ENCODE data around the gene LMAN1. TPM values are rescaled to one million over a fixed set of nuclear protein-coding genes. Genes with fewer than 3 reads are reported as not detected.

LMAN1 gene
- total RNA-seq, 2 donors from 2014 or later, result 91.0 to 112 TPM

- intact Hi-C loops (cut with DNase I), result no loop called here
- no peaks in the 10 kb centered on the region for H3K4me1 ChIP-seq (replicated peaks)
- no peak overlapping the region for H3K27ac ChIP-seq
- no peak overlapping the region for H3K4me3 ChIP-seq
- no peak for DNase-seq (ENCODE audit: low spot score)
- no peaks in the 10 kb centered on the region for H3K9me3 ChIP-seq
- no peak for TF ChIP-seq POLR2A (IDR thresholded peaks at IDR 0.05)
- no peak for TF ChIP-seq POLR2AphosphoS5 (IDR thresholded peaks at IDR 0.05)
- no peak for TF ChIP-seq CTCF (IDR thresholded peaks at IDR 0.05)
- peaks cover 4% of the 10 kb centered on the region for H3K27me3 ChIP-seq (replicated peaks; ENCODE audit: insufficient read depth)
- H3K36me3 ChIP-seq, result no peaks in the 10 kb centered on the region
- WGBS, result 87% methylated on average over 2 of the region's 2 CpGs
These were observed 56.1 kb downstream of the LMAN1 start for GRCh38 chr18:59303006-59303405.

- TF ChIP-seq POLR2A (IDR thresholded peaks at IDR 0.05) (no peak), CTCF (IDR thresholded peaks at IDR 0.05) (no peak), POLR2AphosphoS5 (IDR thresholded peaks at IDR 0.05) (no peak)
- peaks cover 4% of the 10 kb centered on the region for H3K27me3 ChIP-seq (replicated peaks; ENCODE audit: insufficient read depth)
- no peaks in the 10 kb centered on the region for H3K36me3 ChIP-seq
- no peak for DNase-seq (ENCODE audit: low spot score)
- no peak overlapping the region for H3K27ac ChIP-seq
- H3K4me1 ChIP-seq (replicated peaks), result no peaks in the 10 kb centered on the region
- intact Hi-C loops (cut with DNase I), result no loop called here
- WGBS, result 77% methylated on average over 4 of the region's 4 CpGs
- H3K9me3 ChIP-seq, result no peaks in the 10 kb centered on the region
- H3K4me3 ChIP-seq, result no peak overlapping the region
These were observed 57.1 kb downstream of the LMAN1 start for GRCh38 chr18:59301929-59302328.

- intact Hi-C loops (cut with DNase I), result no loop called here
- Histone ChIP-seq H3K4me3 (no peak overlapping the region), H3K9me3 (no peaks in the 10 kb centered on the region), H3K4me1 (replicated peaks) (no peaks in the 10 kb centered on the region), H3K27me3 (replicated peaks; ENCODE audit: insufficient read depth) (peaks cover 4% of the 10 kb centered on the region), H3K36me3 (no peaks in the 10 kb centered on the region), H3K27ac (no peak overlapping the region)
- TF ChIP-seq CTCF (IDR thresholded peaks at IDR 0.05) (no peak), POLR2AphosphoS5 (IDR thresholded peaks at IDR 0.05) (no peak), POLR2A (IDR thresholded peaks at IDR 0.05) (no peak)
- 57% methylated on average over 3 of the region's 3 CpGs for WGBS
- DNase-seq (ENCODE audit: low spot score), result no peak
These were observed 58.3 kb downstream of the LMAN1 start for GRCh38 chr18:59300676-59301285.

GRCh38 chr18:59298871-59299270, 60.2 kb downstream of the LMAN1 start:
- Histone ChIP-seq H3K36me3 (no peaks in the 10 kb centered on the region), H3K4me1 (replicated peaks) (no peaks in the 10 kb centered on the region), H3K27ac (no peak overlapping the region), H3K4me3 (no peak overlapping the region), H3K27me3 (replicated peaks; ENCODE audit: insufficient read depth) (peaks cover 4% of the 10 kb centered on the region), H3K9me3 (no peaks in the 10 kb centered on the region)
- no peak for TF ChIP-seq CTCF (IDR thresholded peaks at IDR 0.05)
- no peak for TF ChIP-seq POLR2AphosphoS5 (IDR thresholded peaks at IDR 0.05)
- TF ChIP-seq POLR2A (IDR thresholded peaks at IDR 0.05), result no peak
- intact Hi-C loops (cut with DNase I), result no loop called here
- 66% methylated on average over 8 of the region's 8 CpGs for WGBS
- no peak for DNase-seq (ENCODE audit: low spot score)

- Histone ChIP-seq H3K36me3 (no peaks in the 10 kb centered on the region), H3K27ac (no peak overlapping the region), H3K4me1 (replicated peaks) (no peaks in the 10 kb centered on the region), H3K9me3 (no peaks in the 10 kb centered on the region), H3K4me3 (no peak overlapping the region), H3K27me3 (replicated peaks; ENCODE audit: insufficient read depth) (no peaks in the 10 kb centered on the region)
- intact Hi-C loops (cut with DNase I), result no loop called here
- TF ChIP-seq POLR2A (IDR thresholded peaks at IDR 0.05), result no peak
- no peak for TF ChIP-seq POLR2AphosphoS5 (IDR thresholded peaks at IDR 0.05)
- no peak for TF ChIP-seq CTCF (IDR thresholded peaks at IDR 0.05)
- no peak for DNase-seq (ENCODE audit: low spot score)
These were observed 65.7 kb downstream of the LMAN1 start for GRCh38 chr18:59293317-59293716.

Measured in prostate gland (tissue), 2 donors.